Measurements from ENCODE around the gene LAMB1. TPM values are rescaled to one million over a fixed set of nuclear protein-coding genes. Genes with fewer than 3 reads are reported as not detected.

The LAMB1 gene
- total and polyA plus RNA-seq, 2 of the 13 experiments (the other 11 are each of a cell fraction or from before 2014, with no cell fraction given), result 109 to 124 TPM

DNA sequence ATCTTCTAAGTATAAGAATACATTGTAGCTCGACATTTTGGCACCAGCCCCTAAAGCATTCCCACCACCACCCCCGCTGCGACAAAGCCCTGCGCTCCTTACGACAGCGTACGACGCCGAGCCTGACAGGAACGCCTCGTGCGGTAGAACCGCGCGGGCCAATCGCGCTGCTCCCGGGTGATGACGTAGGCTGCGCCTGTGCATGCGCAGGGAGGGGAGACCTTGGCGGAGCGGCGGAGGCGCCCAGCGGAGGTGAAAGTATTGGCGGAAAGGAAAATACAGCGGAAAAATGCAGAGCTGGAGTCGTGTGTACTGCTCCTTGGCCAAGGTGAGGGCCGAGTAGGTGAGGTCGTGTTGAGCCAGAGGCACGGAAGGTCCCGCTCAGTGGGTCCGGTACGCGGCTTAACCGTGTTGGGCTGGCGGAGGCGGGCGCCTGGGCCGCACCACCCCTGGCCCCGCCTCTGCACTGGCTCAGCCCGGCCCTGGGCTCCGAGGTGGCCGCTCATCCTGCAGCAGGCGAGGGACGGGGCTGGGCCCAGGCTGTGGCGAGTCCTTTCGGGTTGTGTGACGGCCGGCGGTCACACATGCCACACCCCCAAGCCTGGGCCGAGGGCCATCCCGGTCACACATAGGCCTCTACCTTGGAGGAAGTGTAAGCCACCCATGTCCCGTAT, 111.9 kb downstream of the LAMB1 start, which contains the start of gene DLD (continued):
- TF ChIP-seq ZFP82 (CRISPR knock-in tag; IDR thresholded peaks at IDR 0.05; ENCODE audit: borderline replicate concordance) (peak; percentile 87), MIER2 (CRISPR knock-in tag; IDR thresholded peaks at IDR 0.05) (0 out of 2 replicates have a peak, but pooled peaks have one; percentile 24), HES4 (CRISPR knock-in tag; IDR thresholded peaks at IDR 0.05; ENCODE audit: borderline replicate concordance) (no peak), ATRX (CRISPR knock-in tag; IDR thresholded peaks at IDR 0.05; ENCODE audit: borderline replicate concordance) (no peak), PPARG (CRISPR knock-in tag; conservative IDR thresholded peaks at IDR 0.05) (no peak; the same call in 1 of the 2 replicates), NR1H2 (CRISPR knock-in tag; IDR thresholded peaks at IDR 0.05; ENCODE audit: borderline replicate concordance, low read depth) (peak; percentile 63; the same call in 1 of the 2 replicates), ZKSCAN8 (CRISPR knock-in tag; IDR thresholded peaks at IDR 0.05; ENCODE audit: borderline replicate concordance) (0 out of 2 replicates have a peak, but pooled peaks have one; percentile 21), ARNT2 (CRISPR knock-in tag; IDR thresholded peaks at IDR 0.05; ENCODE audit: low read depth) (peak; percentile 72), ZNF350 (CRISPR knock-in tag; IDR thresholded peaks at IDR 0.05; ENCODE audit: borderline replicate concordance, low read depth) (peak; percentile 88), ZFP36L2 (CRISPR knock-in tag; IDR thresholded peaks at IDR 0.05) (no peak), JDP2 (CRISPR knock-in tag; IDR thresholded peaks at IDR 0.05; ENCODE audit: borderline replicate concordance) (no peak), HMG20B (CRISPR knock-in tag; conservative IDR thresholded peaks at IDR 0.05) (no peak), IKZF4 (CRISPR knock-in tag; IDR thresholded peaks at IDR 0.05; ENCODE audit: borderline replicate concordance, low read depth, not compliant biosample characterization) (peak; percentile 55), SUZ12 (IDR thresholded peaks at IDR 0.05; ENCODE audit: low read depth, low read length) (no peak), HNRNPK (IDR thresholded peaks at IDR 0.05; ENCODE audit: low read depth, low read length, poor library complexity, severe bottlenecking) (no peak), IKZF5 (CRISPR knock-in tag; IDR thresholded peaks at IDR 0.05) (peak; percentile 90), ZFX (CRISPR knock-in tag; IDR thresholded peaks at IDR 0.05; ENCODE audit: low read depth) (peak; percentile 99), SMC3 (IDR thresholded peaks at IDR 0.05; ENCODE audit: low read length) (no peak), ZNF232 (CRISPR knock-in tag; IDR thresholded peaks at IDR 0.05; ENCODE audit: borderline replicate concordance) (peak; percentile 70; the same call in 1 of the 2 replicates), ZNF143 (CRISPR knock-in tag; IDR thresholded peaks at IDR 0.05) (peak; percentile 57), FOXC1 (CRISPR knock-in tag; IDR thresholded peaks at IDR 0.05; ENCODE audit: borderline replicate concordance) (no peak; the same call in 1 of the 2 replicates), ZBTB2 (CRISPR knock-in tag; IDR thresholded peaks at IDR 0.05; ENCODE audit: low read depth) (peak; percentile 54; the same call in 1 of the 2 replicates)
- TF ChIP-seq, protein P1, sequence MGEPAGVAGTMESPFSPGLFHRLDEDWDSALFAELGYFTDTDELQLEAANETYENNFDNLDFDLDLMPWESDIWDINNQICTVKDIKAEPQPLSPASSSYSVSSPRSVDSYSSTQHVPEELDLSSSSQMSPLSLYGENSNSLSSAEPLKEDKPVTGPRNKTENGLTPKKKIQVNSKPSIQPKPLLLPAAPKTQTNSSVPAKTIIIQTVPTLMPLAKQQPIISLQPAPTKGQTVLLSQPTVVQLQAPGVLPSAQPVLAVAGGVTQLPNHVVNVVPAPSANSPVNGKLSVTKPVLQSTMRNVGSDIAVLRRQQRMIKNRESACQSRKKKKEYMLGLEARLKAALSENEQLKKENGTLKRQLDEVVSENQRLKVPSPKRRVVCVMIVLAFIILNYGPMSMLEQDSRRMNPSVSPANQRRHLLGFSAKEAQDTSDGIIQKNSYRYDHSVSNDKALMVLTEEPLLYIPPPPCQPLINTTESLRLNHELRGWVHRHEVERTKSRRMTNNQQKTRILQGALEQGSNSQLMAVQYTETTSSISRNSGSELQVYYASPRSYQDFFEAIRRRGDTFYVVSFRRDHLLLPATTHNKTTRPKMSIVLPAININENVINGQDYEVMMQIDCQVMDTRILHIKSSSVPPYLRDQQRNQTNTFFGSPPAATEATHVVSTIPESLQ (CRISPR knock-in tag; conservative IDR thresholded peaks at IDR 0.05), result no peak
- TF ChIP-seq, protein P2, sequence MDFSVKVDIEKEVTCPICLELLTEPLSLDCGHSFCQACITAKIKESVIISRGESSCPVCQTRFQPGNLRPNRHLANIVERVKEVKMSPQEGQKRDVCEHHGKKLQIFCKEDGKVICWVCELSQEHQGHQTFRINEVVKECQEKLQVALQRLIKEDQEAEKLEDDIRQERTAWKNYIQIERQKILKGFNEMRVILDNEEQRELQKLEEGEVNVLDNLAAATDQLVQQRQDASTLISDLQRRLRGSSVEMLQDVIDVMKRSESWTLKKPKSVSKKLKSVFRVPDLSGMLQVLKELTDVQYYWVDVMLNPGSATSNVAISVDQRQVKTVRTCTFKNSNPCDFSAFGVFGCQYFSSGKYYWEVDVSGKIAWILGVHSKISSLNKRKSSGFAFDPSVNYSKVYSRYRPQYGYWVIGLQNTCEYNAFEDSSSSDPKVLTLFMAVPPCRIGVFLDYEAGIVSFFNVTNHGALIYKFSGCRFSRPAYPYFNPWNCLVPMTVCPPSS (IDR thresholded peaks at IDR 0.05), result no peak

Measured in HepG2 (cell line).